Rectal smooth muscle tissue (tissue), 1 donor: Measurements from ENCODE around the gene CDK18.

Experiments used
- H3K27ac ChIP-seq: one replicate; pipeline ENCODE4 v1.7.0; 2013; ENCODE audit warnings: low read depth, low read length, inconsistent platforms
- H3K27me3 ChIP-seq: one replicate; pipeline ENCODE4 v1.7.0; 2013; ENCODE audit warnings: low read length; ENCODE audit not compliant: control insufficient read depth, insufficient read depth
- H3K36me3 ChIP-seq: one replicate; pipeline ENCODE4 v1.7.0; 2013; ENCODE audit warnings: low read length; ENCODE audit not compliant: control insufficient read depth, insufficient read depth
- H3K4me1 ChIP-seq: one replicate; pipeline ENCODE4 v1.7.0; 2013; ENCODE audit warnings: low read length; ENCODE audit not compliant: control insufficient read depth, insufficient read depth
- H3K4me3 ChIP-seq: one replicate; pipeline ENCODE4 v1.7.0; 2013; ENCODE audit warnings: low read length
- H3K9ac ChIP-seq: one replicate; pipeline ENCODE4 v1.7.0; 2013; ENCODE audit warnings: low read length

The CDK18 gene

GRCh38 chr1:205532026-205532898, 27.8 kb downstream of the CDK18 start:
- Histone ChIP-seq H3K9ac (no peak overlapping the region), H3K36me3 (peaks cover 4% of the 10 kb centered on the region), H3K4me1 (no peaks in the 10 kb centered on the region), H3K4me3 (no peak overlapping the region), H3K27me3 (no peaks in the 10 kb centered on the region), H3K27ac (no peak overlapping the region)

GRCh38 chr1:205532996-205533735, 28.7 kb downstream of the CDK18 start:
- no peak overlapping the region for H3K27ac ChIP-seq
- no peaks in the 10 kb centered on the region for H3K4me1 ChIP-seq
- H3K9ac ChIP-seq, result no peak overlapping the region
- no peak overlapping the region for H3K4me3 ChIP-seq
- H3K27me3 ChIP-seq, result no peaks in the 10 kb centered on the region
- peaks cover 4% of the 10 kb centered on the region for H3K36me3 ChIP-seq

- no peaks in the 10 kb centered on the region for H3K4me1 ChIP-seq
- peaks cover 4% of the 10 kb centered on the region for H3K36me3 ChIP-seq
- no peak overlapping the region for H3K4me3 ChIP-seq
- no peak overlapping the region for H3K27ac ChIP-seq
- no peaks in the 10 kb centered on the region for H3K27me3 ChIP-seq
- no peak overlapping the region for H3K9ac ChIP-seq
Measured at GRCh38 chr1:205533748-205534443, 29.4 kb downstream of the CDK18 start.

- no peak overlapping the region for H3K4me3 ChIP-seq
- H3K36me3 ChIP-seq, result peaks cover 4% of the 10 kb centered on the region
- H3K27ac ChIP-seq, result no peak overlapping the region
- no peak overlapping the region for H3K9ac ChIP-seq
- no peaks in the 10 kb centered on the region for H3K4me1 ChIP-seq
- no peaks in the 10 kb centered on the region for H3K27me3 ChIP-seq
Measured at GRCh38 chr1:205534444-205534985, 30.0 kb downstream of the CDK18 start.

GRCh38 chr1:205535096-205535495, 30.6 kb downstream of the CDK18 start:
- Histone ChIP-seq H3K4me3 (no peak overlapping the region), H3K36me3 (peaks cover 4% of the 10 kb centered on the region), H3K9ac (no peak overlapping the region), H3K27me3 (no peaks in the 10 kb centered on the region), H3K27ac (no peak overlapping the region), H3K4me1 (no peaks in the 10 kb centered on the region)

GRCh38 chr1:205535866-205536758, 31.6 kb downstream of the CDK18 start:
- Histone ChIP-seq H3K9ac (no peak overlapping the region), H3K27me3 (no peaks in the 10 kb centered on the region), H3K4me3 (no peak overlapping the region), H3K4me1 (no peaks in the 10 kb centered on the region), H3K27ac (no peak overlapping the region), H3K36me3 (peaks cover 3% of the 10 kb centered on the region)

- Histone ChIP-seq H3K27me3 (no peaks in the 10 kb centered on the region), H3K4me1 (no peaks in the 10 kb centered on the region), H3K9ac (no peak overlapping the region), H3K36me3 (no peaks in the 10 kb centered on the region), H3K4me3 (no peak overlapping the region), H3K27ac (no peak overlapping the region)
Measured at GRCh38 chr1:205536759-205537361, 32.4 kb downstream of the CDK18 start.

GRCh38 chr1:205537386-205538018, 33.0 kb downstream of the CDK18 start:
- Histone ChIP-seq H3K4me3 (no peak overlapping the region), H3K36me3 (no peaks in the 10 kb centered on the region), H3K4me1 (no peaks in the 10 kb centered on the region), H3K27me3 (no peaks in the 10 kb centered on the region), H3K27ac (no peak overlapping the region), H3K9ac (no peak overlapping the region)

GRCh38 chr1:205538235-205538840, 33.9 kb downstream of the CDK18 start:
- Histone ChIP-seq H3K27me3 (no peaks in the 10 kb centered on the region), H3K4me3 (no peak overlapping the region), H3K9ac (no peak overlapping the region), H3K36me3 (no peaks in the 10 kb centered on the region), H3K4me1 (no peaks in the 10 kb centered on the region), H3K27ac (no peak overlapping the region)

GRCh38 chr1:205541161-205541886, 36.9 kb downstream of the CDK18 start:
- Histone ChIP-seq H3K9ac (no peak overlapping the region), H3K4me3 (no peak overlapping the region)

More at GRCh38 chr1:205541161-205541886, 36.9 kb downstream of the CDK18 start:
- Histone ChIP-seq H3K27ac (no peak overlapping the region), H3K27me3 (no peaks in the 10 kb centered on the region), H3K36me3 (no peaks in the 10 kb centered on the region), H3K4me1 (peaks cover 4% of the 10 kb centered on the region)
